Measurements from ENCODE around the gene POLA1.
"Not testable (repeated sequence)": the region's sequence is repeated elsewhere in the genome, so short reads cannot be mapped to it uniquely, and the experiment has no call there.

Gene POLA1

GRCh38 chrX:24796204-24796603, 102.5 kb downstream of the POLA1 start:
- DNase-seq (ENCODE audit: extremely low read depth, low read depth), result no peak
- no peak for TF ChIP-seq CTCF (IDR thresholded peaks at IDR 0.05; ENCODE audit: low read depth, low read length)

GRCh38 chrX:24799078-24799477, 105.4 kb downstream of the POLA1 start:
- no peak for DNase-seq (ENCODE audit: extremely low read depth, low read depth)
- TF ChIP-seq CTCF (IDR thresholded peaks at IDR 0.05; ENCODE audit: low read depth, low read length), result no peak

GRCh38 chrX:24799565-24799964, 105.8 kb downstream of the POLA1 start:
- no peak for DNase-seq (ENCODE audit: extremely low read depth, low read depth)
- TF ChIP-seq CTCF (IDR thresholded peaks at IDR 0.05; ENCODE audit: low read depth, low read length), result no peak

- DNase-seq (ENCODE audit: extremely low read depth, low read depth), result no peak
- TF ChIP-seq CTCF (IDR thresholded peaks at IDR 0.05; ENCODE audit: low read depth, low read length), result no peak
These were observed 111.5 kb downstream of the POLA1 start for GRCh38 chrX:24805201-24805600.

- DNase-seq (ENCODE audit: extremely low read depth, low read depth), result not testable (repeated sequence)
These were observed 126.1 kb downstream of the POLA1 start for GRCh38 chrX:24819807-24820206.

GRCh38 chrX:24828147-24828546, 134.4 kb downstream of the POLA1 start:
- DNase-seq (ENCODE audit: extremely low read depth, low read depth), result no peak
- no peak for TF ChIP-seq CTCF (IDR thresholded peaks at IDR 0.05; ENCODE audit: low read depth, low read length)

- no peak for DNase-seq (ENCODE audit: extremely low read depth, low read depth)
- no peak for TF ChIP-seq CTCF (IDR thresholded peaks at IDR 0.05; ENCODE audit: low read depth, low read length)
These were observed 134.9 kb downstream of the POLA1 start for GRCh38 chrX:24828600-24828999.

- DNase-seq (ENCODE audit: extremely low read depth, low read depth), result no peak
- no peak for TF ChIP-seq CTCF (IDR thresholded peaks at IDR 0.05; ENCODE audit: low read depth, low read length)
These were observed 140.0 kb downstream of the POLA1 start for GRCh38 chrX:24833695-24834094.

Measured in AG09319 (cell line).